Cardiac septum (tissue), 1 donor: ENCODE data around the gene PNPO. TPM values are rescaled to one million over a fixed set of nuclear protein-coding genes. Genes with fewer than 3 reads are reported as not detected.
"Not testable (repeated sequence)": the region's sequence is repeated elsewhere in the genome, so short reads cannot be mapped to it uniquely, and the experiment has no call there.

Experiments
- DNase-seq: peaks from one replicate; pipeline ENCODE4 v3.0.0-alpha.2; 2020; ENCODE audit warnings: low spot score
- intact Hi-C: fragments of 100-400 bp; cut with DNase I; formaldehyde crosslinking; loops from one replicate; pipeline ENCODE4 v1.14.0; 2022
- total RNA-seq: library from RNA; stranded (reverse); fragmentation: NEBNext Ultra II Directional; extraction: Animal tissue kit (Norgen Biotek cat#: 25700); gene quantifications from one replicate; pipeline ENCODE4 v1.2.1, GENCODE V29; 2021
- donor health status: DM: no; HTN: no; CAD: no.

The PNPO gene
- total RNA-seq, 1 donor from 2014 or later, result 21.3 TPM

- intact Hi-C loops, result no loop called here
- DNase-seq, result no peak
Measured at GRCh38 chr17:47916489-47917208, 24.7 kb upstream of the PNPO start.

GRCh38 chr17:47917581-47917980 lies 23.8 kb upstream of the PNPO start:
- intact Hi-C loops, result no loop called here
- DNase-seq, result no peak

GRCh38 chr17:47918006-47918405 lies 23.4 kb upstream of the PNPO start:
- DNase-seq, result no peak
- intact Hi-C loops, result no loop called here

GRCh38 chr17:47918991-47919390 lies 22.4 kb upstream of the PNPO start:
- DNase-seq, result no peak
- intact Hi-C loops, result no loop called here

- DNase-seq, intact Hi-C loops: not testable (repeated sequence)
Measured at GRCh38 chr17:47919889-47920288, 21.5 kb upstream of the PNPO start.

- DNase-seq, result no peak
- intact Hi-C loops, result no loop called here
Measured at GRCh38 chr17:47924785-47925677, 16.3 kb upstream of the PNPO start.

- no peak for DNase-seq
- intact Hi-C loops, result no loop called here
Measured at GRCh38 chr17:47925678-47925988, 15.7 kb upstream of the PNPO start.

- intact Hi-C loops, result no loop called here
- no peak for DNase-seq
Measured at GRCh38 chr17:47927821-47928400, 13.5 kb upstream of the PNPO start.

- intact Hi-C loops, result no loop called here
- no peak for DNase-seq
Measured at GRCh38 chr17:47928415-47928814, 13.0 kb upstream of the PNPO start.

GRCh38 chr17:47929218-47930000 lies 12.0 kb upstream of the PNPO start:
- DNase-seq, result no peak
- intact Hi-C loops, result no loop called here

- intact Hi-C loops, result no loop called here
- no peak for DNase-seq
Measured at GRCh38 chr17:47931848-47932247, 9.5 kb upstream of the PNPO start.

- intact Hi-C loops, result no loop called here
Measured at GRCh38 chr17:47934856-47935255, 6.5 kb upstream of the PNPO start.

GRCh38 chr17:47935468-47935867 lies 5.9 kb upstream of the PNPO start:
- intact Hi-C loops, DNase-seq: not testable (repeated sequence)

More at GRCh38 chr17:47934856-47935255, 6.5 kb upstream of the PNPO start:
- DNase-seq, result no peak

GRCh38 chr17:47935961-47936360 lies 5.4 kb upstream of the PNPO start:
- intact Hi-C loops, result no loop called here
- no peak for DNase-seq

- no peak for DNase-seq
- intact Hi-C loops, result no loop called here
Measured at GRCh38 chr17:47937941-47938340, 3.4 kb upstream of the PNPO start.

GRCh38 chr17:47942096-47942510 lies 732 bp downstream of the PNPO start:
- intact Hi-C loops, result no loop called here
- no peak for DNase-seq

GRCh38 chr17:47942568-47942967 lies 1.2 kb downstream of the PNPO start:
- DNase-seq, result no peak
- intact Hi-C loops, result no loop called here

GRCh38 chr17:47945080-47945479 lies 3.7 kb downstream of the PNPO start:
- intact Hi-C loops, result no loop called here
- DNase-seq, result no peak

GRCh38 chr17:47945529-47946508 lies 4.4 kb downstream of the PNPO start:
- intact Hi-C loops, result no loop called here
- no peak for DNase-seq
